ENCODE data around the gene TMEM141.

DNA sequence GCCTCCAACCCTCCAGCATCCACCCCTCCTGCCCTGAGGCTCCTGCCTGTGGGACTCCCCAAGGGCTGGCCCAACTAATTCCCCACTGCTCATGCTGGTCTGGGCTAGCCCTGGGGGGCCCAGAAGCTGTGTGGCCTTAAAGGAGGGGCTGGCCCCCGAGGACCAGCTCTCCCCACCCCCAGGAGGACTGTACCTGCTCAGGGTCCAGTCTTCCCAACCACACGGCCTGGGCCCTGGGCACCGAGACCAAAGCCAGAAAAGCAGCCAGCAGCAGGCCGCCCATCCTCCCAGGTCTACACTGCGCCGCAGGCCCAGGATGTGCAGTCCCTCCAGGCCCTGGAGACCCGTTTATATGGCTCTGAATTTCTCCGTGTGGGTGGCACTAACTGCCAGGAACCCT, 42.9 kb upstream of the TMEM141 start, which contains the start of gene LCN6:
- no peak for TF ChIP-seq GATA2 (IDR thresholded peaks at IDR 0.05; ENCODE audit: low read depth, low read length)
- TF ChIP-seq GATA3 (IDR thresholded peaks at IDR 0.05; ENCODE audit: low read depth, low read length), result no peak
